Measurements from ENCODE around the gene FAM47C.
"Not testable (repeated sequence)": the region's sequence is repeated elsewhere in the genome, so short reads cannot be mapped to it uniquely, and the experiment has no call there.

FAM47C gene

DNA sequence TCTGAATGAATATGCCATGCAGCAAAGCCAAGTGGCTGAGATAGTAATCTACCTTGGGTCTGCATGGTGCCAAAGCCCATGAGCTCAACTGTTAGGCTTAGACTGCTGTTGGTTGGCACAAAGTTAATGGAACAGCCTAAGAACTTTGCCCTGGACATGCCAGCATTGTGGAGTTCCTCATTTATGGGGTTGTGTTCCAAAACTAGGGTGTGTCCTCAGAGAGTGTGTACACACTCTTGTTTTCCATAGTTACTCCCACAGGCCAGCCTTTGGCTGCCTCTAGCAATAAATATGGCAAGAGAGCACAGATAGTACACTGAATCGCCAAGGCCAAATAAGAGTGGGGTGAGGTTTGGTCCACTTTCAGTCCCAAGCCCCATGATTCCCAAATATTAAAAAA, 30.6 kb downstream of the FAM47C start:
- H3K27ac Mint-ChIP-seq; H3K9me3 Mint-ChIP-seq; H3K36me3 Mint-ChIP-seq (ENCODE audit: low read depth); H3K4me3 Mint-ChIP-seq; H3K4me1 Mint-ChIP-seq (ENCODE audit: low read depth); H3K27me3 Mint-ChIP-seq (ENCODE audit: low read depth): not testable (repeated sequence)

DNA sequence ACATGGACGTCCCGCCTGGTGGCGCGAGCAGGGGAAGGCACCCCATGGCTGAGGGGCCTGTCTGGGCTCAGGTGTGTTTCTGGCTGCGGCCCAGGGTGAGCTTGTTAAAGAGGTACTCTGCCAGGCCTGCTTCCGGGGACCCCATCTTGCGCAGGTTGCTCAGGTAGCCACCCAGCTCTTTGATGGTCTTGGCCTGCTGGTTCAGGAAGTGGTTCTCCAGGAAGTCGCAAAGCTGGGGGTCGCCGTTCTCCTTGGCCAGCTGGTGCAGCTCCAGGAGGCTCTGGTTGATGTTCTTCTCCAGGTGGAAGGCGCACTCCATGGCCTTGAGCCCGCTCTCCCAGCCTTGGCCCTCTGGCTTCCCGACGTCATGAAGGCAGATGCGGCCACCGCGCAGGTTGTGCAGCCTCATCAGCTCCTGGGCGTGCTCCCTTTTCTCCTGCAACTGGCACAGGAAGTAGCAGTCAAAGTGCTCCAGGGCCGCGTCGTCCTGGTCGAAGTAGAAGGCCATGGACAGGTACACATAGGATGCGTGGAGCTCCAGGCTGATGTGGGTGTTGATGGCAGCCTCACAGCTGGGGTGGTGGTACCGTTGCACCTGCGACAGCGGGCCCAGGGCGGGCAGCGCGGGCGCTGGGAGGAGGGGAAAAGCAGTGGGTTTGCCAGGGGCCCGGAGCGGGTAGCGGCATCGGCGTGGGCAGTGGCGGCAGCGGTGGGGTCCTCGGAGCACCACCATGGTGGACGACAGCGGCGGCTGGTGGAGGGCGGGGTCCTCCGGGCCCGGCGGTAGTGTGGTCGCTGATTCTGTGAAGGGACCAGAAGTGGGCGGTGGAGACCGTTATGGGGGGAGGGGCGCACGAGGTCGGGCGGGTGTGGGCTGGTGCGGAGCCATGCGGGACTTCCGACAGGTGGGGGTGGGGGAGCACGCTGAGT, 35.1 kb downstream of the FAM47C start:
- not testable (repeated sequence) for H3K4me1 Mint-ChIP-seq (ENCODE audit: low read depth); H3K36me3 Mint-ChIP-seq (ENCODE audit: low read depth); H3K9me3 Mint-ChIP-seq; H3K27me3 Mint-ChIP-seq (ENCODE audit: low read depth); H3K27ac Mint-ChIP-seq; H3K4me3 Mint-ChIP-seq

DNA sequence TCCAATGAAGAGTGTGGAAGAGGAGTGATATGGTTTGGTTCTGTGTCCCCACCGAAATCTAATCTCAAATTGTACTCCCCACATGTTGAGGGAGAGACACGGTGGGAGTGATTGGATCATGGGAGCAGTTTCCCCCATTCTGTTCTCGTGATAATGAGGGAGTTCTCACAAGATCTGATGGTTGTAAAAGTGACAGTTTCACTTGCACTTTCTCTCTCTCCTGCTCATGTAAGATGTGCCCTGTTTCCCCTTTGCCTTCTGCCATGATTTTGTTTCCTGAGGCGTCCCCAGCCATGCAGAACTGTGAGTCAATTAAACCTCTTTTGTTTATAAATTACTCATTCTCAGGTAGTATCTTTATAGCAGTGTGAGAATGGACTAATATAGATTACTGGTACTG, 39.6 kb downstream of the FAM47C start:
- no peaks in the 10 kb centered on the region for H3K4me1 Mint-ChIP-seq (ENCODE audit: low read depth)
- no peak overlapping the region for H3K4me3 Mint-ChIP-seq
- H3K27ac Mint-ChIP-seq, result no peak overlapping the region
- H3K27me3 Mint-ChIP-seq (ENCODE audit: low read depth), result no peaks in the 10 kb centered on the region
- H3K36me3 Mint-ChIP-seq (ENCODE audit: low read depth), result no peaks in the 10 kb centered on the region
- no peaks in the 10 kb centered on the region for H3K9me3 Mint-ChIP-seq

DNA sequence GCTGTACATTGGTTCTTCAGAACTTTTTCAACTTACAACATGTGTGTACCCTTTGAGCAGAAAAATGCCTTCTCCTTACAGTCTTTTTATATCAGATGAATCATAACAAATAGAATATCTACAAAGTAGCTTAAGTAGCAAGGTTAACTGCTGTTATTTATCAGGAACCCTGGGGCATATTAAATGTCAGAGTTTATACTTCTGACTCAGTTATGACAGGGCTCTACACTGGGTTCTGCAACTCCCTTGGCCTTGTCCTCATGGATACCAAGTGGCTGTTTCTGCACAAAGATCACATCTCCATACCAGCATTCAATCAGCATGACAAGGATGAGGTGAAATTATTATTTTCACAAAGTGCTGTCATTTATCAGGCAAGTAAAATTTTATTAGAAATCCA, 49.4 kb downstream of the FAM47C start:
- H3K4me3 Mint-ChIP-seq; H3K9me3 Mint-ChIP-seq; H3K4me1 Mint-ChIP-seq (ENCODE audit: low read depth); H3K27ac Mint-ChIP-seq; H3K36me3 Mint-ChIP-seq (ENCODE audit: low read depth); H3K27me3 Mint-ChIP-seq (ENCODE audit: low read depth): not testable (repeated sequence)

DNA sequence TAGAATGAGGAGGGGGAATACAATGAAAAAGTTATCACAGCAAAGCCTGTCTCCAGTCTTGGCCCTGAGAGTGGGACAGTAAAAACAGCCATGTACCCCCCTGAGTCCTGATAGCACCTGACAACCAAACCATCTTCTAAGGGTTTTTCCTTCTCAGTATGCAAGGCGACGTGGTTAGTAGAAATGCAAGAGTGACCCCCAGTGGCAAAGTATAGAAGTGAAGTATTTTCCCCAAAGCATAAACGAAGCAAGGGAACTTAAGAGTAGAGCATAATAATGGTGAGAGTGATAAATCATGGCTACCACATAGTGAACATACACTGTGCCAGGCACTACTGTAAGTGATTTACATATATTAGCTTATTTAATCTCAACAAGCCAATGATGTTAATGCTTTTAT, 52.8 kb downstream of the FAM47C start:
- Mint-ChIP-seq H3K27me3 (ENCODE audit: low read depth) (no peaks in the 10 kb centered on the region), H3K9me3 (no peaks in the 10 kb centered on the region), H3K4me1 (ENCODE audit: low read depth) (no peaks in the 10 kb centered on the region), H3K4me3 (no peak overlapping the region), H3K36me3 (ENCODE audit: low read depth) (no peaks in the 10 kb centered on the region), H3K27ac (no peak overlapping the region)

Data from T-helper 1 cell treated with Interleukin-12 subunit alpha and Interleukin-12 subunit beta and Interleukin-4 antibody, amounts not matched to agents 30 μg/mL and 1 μg/mL, for 36 hours (primary cell).